ES-I3 (cell line): ENCODE results near the gene ANKRD6.

Experiments
- H3K36me3 ChIP-seq: 2 replicates; pipeline ENCODE4 v1.6.1; 2013; ENCODE audit warnings: mild to moderate bottlenecking, low read length, control low read depth, moderate library complexity; ENCODE audit not compliant: insufficient read depth
- H3K4me1 ChIP-seq: 2 replicates; pipeline ENCODE4 v1.6.1; 2013; ENCODE audit warnings: mild to moderate bottlenecking, control low read depth, low read length; ENCODE audit not compliant: insufficient read depth
- H3K9ac ChIP-seq: 2 replicates; pipeline ENCODE4 v1.6.1; 2013; ENCODE audit warnings: low read depth, mild to moderate bottlenecking, low read length, moderate library complexity
- H3K9me3 ChIP-seq: 2 replicates; pipeline ENCODE4 v1.6.1; 2013; ENCODE audit warnings: mild to moderate bottlenecking, low read length, moderate library complexity; ENCODE audit not compliant: control insufficient read depth, insufficient read depth

Gene ANKRD6

DNA sequence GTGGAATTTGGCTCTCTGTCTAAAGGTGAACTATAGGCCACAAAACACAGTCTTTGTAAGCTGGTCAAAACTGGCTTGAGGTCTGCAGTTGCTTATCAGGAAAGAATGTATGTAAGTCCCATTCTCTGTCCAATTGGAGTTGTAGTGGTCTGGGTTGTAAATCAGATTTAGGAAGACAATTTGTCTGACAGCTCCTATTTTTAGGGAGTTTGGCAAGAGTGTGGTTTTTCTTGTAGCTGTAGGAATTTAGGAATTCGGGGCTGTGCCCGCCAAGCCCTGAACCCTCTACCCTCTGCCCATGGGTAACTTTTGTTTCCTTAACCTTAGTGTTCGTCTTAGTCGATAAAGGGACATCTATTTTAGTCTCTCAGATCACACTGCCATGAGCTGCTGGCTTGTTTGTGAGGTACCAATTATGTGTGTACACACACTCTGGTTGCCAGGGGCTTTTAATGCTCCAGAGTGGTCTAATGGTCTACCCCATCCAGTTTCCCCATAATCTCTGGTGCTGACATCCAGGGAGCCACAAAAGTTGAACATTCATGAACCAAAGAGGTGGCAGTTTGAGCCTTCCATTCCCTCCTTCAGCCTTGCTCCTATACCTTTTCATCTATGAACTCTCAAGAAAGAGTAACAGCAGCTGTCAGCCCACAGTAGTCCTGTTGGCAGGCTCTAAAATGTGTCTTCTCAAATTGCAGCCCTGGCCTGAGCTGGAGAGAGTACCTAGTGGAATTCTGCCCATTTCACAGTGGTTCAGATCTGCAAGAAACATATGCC is 93.0 kb downstream of the ANKRD6 start:
- Histone ChIP-seq H3K4me1 (no peaks in the 10 kb centered on the region), H3K9me3 (no peaks in the 10 kb centered on the region), H3K9ac (no peak overlapping the region), H3K36me3 (no peaks in the 10 kb centered on the region)

DNA sequence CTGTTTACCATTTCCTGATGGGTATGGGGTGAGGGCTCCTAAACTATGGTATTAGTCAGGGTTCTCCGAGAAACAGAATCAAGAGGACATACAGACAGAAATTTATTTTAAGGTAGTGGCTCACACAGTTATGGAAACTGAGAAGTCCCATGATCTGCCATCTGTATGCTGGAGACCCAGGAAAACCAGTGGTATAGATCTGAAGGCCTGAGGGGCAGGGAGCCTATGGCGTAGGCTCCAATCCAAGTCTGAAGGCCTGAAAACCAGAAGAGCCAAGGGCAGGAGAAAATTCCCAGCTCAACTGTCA is 93.6 kb downstream of the ANKRD6 start:
- Histone ChIP-seq H3K36me3 (no peaks in the 10 kb centered on the region), H3K9ac (no peak overlapping the region), H3K4me1 (no peaks in the 10 kb centered on the region), H3K9me3 (no peaks in the 10 kb centered on the region)

DNA sequence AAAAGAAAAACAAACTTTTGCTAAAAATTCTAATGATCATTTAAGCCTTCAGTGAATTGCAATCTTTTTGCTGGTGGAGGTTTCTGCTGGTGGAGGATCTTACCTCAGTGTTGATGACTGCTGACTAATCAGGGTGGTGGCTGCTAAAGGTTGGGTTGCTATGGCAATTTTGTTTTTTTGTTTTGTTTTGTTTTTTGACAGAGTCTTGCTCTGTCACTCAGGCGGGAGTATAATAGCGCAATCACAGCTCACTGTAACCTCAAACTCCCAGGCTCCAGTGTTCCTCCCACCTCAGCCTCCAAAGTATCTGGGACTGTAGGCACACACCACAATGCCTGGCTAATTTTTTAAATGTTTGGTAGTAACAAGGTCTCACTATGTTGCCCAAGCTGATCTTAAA is 94.7 kb downstream of the ANKRD6 start:
- Histone ChIP-seq H3K9me3 (no peaks in the 10 kb centered on the region), H3K36me3 (no peaks in the 10 kb centered on the region), H3K9ac (no peak overlapping the region), H3K4me1 (no peaks in the 10 kb centered on the region)

DNA sequence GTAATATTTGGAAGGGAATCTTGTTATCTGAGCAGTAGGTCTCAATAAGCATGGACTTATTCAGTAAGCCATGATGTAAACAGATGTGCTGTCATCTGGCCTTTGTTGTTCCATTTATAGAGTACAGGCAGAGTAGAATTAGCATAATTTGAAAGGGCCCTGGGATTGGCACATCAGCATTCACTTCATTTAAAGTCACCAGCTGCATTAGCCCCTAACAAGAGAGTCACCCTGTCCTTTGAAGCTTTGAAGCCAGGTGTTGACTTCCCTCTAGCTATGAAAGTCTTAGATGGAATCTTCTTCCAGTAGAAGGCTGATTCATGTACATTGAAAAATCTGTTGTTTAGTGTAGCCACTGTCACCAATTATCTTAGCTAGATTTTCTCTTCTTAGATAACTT is 95.9 kb downstream of the ANKRD6 start:
- Histone ChIP-seq H3K4me1 (no peaks in the 10 kb centered on the region), H3K9ac (no peak overlapping the region), H3K9me3 (no peaks in the 10 kb centered on the region), H3K36me3 (no peaks in the 10 kb centered on the region)

DNA sequence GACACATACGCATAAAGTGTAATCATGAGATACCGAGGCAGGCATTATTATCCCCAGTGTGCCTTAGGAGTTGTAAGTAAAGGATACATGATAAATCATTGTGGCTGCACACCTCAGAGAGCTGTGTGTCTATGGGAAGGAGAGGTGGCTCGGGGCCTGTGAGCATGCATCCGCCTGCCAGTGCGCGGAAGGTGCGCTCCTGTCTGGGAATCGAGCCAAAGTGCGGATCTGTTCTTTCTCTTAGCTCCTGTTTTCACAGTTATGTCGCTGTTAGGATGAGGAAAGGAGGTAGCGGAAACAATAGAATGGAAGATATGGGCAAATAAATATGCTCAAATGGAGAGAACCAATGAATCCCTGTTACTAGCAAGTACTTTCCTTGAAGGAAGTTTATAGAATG is 98.0 kb downstream of the ANKRD6 start:
- H3K4me1 ChIP-seq: no peaks in the 10 kb centered on the region
- no peaks in the 10 kb centered on the region for H3K9me3 ChIP-seq
- H3K36me3 ChIP-seq: no peaks in the 10 kb centered on the region
- H3K9ac ChIP-seq: no peak overlapping the region

DNA sequence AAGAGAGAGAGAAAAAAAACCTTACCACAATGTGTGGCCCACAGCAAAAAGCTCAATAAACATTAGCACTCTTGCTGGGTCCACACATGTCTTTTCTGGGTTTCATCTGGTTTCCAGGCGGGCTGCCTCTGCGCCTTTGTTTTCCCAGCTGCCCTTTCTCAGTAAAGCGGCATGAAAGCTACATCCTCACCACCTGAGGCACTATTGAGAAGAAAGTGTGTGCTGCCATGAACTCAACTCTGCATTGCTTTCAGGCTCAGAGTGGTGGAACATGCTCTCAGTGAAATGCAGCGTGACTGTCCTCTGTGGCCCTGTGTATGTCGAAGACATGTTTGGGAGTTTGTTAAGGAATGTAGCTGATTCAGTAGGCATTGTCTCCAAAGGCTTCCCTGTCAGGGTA is 103.3 kb downstream of the ANKRD6 start:
- Histone ChIP-seq H3K9ac (no peak overlapping the region), H3K36me3 (no peaks in the 10 kb centered on the region), H3K9me3 (no peaks in the 10 kb centered on the region), H3K4me1 (no peaks in the 10 kb centered on the region)

DNA sequence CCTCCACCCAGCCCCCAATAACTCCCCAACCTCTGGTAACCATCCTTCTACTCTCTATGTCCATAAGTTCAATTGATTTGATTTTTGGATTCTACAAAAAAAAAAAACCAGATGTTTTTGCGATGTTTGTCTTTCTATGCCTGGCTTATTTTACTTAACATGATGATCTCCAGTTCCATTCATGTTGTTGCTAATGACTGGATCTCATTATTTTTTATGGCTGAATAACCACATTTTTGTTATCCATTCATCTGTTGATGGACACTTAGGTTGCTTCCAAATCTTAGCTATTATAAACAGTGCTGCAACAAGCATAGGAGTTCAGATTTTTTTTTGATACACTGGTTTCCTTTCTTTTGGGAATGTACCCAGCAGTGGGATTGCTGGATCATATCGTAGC is 106.8 kb downstream of the ANKRD6 start:
- no peaks in the 10 kb centered on the region for H3K4me1 ChIP-seq
- no peaks in the 10 kb centered on the region for H3K36me3 ChIP-seq
- H3K9me3 ChIP-seq: no peaks in the 10 kb centered on the region
- H3K9ac ChIP-seq: no peak overlapping the region

DNA sequence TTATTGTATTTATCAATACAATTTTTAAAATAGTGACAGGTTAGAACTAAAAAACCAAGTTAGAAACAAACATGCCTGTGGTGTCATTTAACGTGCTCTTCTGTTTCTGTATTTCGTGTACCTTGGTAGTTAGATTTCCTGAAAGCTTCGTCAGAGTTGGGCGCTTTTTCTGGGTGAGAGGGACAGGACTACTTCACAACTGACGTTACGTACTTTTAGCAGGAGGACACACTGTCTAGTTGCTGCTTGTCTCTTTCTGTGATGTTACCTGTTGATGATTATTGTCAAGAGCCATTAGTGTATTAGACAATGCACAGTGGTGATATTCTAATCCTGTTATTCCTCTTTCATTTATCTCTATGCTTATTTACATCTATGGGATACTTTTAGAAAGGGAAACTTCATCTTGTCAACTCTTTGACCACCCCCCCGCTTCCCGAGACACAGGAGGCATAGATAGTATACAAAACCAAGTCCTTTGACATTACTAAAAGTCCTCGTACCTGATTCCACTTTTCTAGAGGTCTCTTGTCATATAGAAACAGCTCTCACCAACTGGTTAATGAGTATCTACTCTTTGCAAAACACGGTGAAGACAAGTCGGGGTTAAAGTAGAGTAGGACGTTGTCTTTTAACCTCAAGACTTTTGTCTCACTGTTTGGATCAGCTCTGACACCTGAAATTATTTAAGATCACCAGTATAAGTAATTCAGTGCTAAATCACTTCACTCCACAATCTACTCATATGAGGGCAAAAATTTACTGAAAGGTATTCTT is 109.3 kb downstream of the ANKRD6 start:
- no peaks in the 10 kb centered on the region for H3K9me3 ChIP-seq

DNA sequence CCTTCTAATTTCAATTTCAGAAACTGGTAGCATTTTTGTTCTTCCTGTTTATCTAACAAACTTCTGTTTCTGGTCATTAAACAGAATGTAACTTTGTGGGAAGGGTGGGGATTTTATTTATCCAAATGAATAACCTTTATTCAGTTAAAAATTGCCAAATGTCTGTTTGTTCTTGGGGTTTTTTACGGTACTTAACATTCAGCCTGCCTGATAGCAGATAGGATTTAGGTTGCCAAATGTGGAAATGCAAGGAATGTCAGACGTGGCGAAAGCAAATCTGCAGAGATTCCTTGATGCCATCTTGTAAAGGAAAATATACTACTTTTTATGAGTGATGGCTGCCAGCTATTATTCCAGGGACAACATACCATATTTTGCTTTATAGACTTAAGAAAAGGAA is 109.9 kb downstream of the ANKRD6 start:
- H3K4me1 ChIP-seq: no peaks in the 10 kb centered on the region
- no peaks in the 10 kb centered on the region for H3K36me3 ChIP-seq
- no peaks in the 10 kb centered on the region for H3K9me3 ChIP-seq
- no peak overlapping the region for H3K9ac ChIP-seq

More for the DNA sequence above, 109.3 kb downstream of the ANKRD6 start:
- H3K4me1 ChIP-seq: no peaks in the 10 kb centered on the region
- no peaks in the 10 kb centered on the region for H3K36me3 ChIP-seq
- no peak overlapping the region for H3K9ac ChIP-seq

DNA sequence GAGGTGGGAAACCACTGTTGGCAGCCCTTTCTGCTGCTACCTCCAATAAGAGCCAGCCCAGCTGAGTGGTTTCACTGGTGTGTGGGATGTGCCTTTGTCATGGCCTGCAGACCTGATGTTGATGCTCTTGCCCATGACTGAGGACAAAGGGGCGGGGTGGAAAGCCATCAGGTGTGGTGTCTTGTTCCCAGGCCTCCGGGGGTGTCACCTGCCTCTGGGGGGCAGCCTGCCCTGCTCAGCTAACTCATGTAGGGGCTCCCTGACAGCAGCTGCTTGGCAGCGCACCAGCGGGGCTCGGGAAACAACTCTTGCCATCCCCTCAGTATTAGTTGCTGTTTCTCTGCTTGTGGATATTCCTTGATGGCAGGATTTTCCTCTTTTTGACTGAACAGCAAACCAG is 114.3 kb downstream of the ANKRD6 start:
- Histone ChIP-seq H3K9ac (no peak overlapping the region), H3K36me3 (no peaks in the 10 kb centered on the region)

DNA sequence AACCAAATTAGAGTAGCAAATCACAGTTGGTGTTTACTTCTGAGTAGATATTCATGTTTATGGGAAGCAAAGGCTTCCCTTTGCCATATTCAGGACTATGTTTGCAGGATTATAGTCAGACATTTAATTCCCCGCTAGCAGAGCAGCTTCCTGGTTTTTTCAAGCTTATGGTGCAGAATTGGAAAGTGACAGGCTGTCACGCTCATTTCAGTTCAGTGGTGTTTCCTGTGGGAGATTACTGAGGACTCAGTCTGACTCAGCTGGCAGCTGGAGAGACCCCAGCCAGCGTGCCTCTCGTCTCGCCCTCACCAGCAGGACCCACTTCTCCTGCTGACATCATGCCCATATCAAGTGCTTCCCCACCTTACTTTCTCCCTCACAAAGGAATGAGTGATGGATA is 120.5 kb downstream of the ANKRD6 start:
- no peak overlapping the region for H3K9ac ChIP-seq
- H3K4me1 ChIP-seq: peaks cover 15% of the 10 kb centered on the region
- H3K36me3 ChIP-seq: no peaks in the 10 kb centered on the region
- H3K9me3 ChIP-seq: peaks cover 5% of the 10 kb centered on the region; the same call in 1 of the 2 replicates

More for the DNA sequence above, 114.3 kb downstream of the ANKRD6 start:
- H3K4me1 ChIP-seq: peaks cover 2% of the 10 kb centered on the region; the same call in 1 of the 2 replicates
- H3K9me3 ChIP-seq: no peaks in the 10 kb centered on the region

DNA sequence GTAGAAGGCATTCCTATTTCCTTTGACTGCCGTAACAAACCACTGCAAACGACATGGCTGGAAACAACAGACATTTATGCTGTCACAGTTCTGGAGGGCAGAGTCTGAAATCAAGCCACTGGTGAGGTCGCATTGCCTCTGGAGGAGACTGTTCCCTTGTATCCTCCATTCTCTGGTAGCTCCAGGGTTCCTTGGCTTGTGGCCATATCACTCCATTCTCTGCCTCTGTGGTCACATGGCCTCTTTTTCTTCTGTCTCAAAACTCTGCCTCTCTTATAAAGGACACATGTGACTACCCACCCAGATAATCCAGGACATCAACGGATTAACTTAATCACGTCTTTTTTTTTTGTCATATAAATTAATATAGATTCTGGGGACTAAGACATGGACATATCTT is 121.2 kb downstream of the ANKRD6 start:
- Histone ChIP-seq H3K9me3 (peaks cover 6% of the 10 kb centered on the region; the same call in 1 of the 2 replicates), H3K36me3 (no peaks in the 10 kb centered on the region), H3K9ac (no peak overlapping the region)

DNA sequence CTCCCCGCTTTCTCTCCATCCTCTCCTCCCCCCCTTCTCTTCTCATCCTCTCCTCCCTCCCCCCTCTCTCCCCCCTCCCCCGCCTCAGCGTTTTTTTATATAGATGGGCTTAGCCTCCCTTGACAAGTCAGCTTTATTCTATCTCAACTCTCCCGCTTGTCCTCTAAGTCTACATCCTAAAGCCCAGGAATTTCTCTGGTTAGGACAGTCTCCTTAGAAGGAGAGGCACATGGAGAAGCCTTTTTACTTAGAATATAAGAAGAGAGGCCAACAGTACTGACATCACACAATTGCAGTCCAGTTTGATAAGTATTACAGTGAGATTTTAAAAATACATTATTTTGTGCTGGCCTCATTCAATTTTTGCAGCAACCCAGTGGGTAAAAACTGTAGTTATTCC is 122.1 kb downstream of the ANKRD6 start:
- Histone ChIP-seq H3K9ac (no peak overlapping the region), H3K4me1 (peaks cover 15% of the 10 kb centered on the region), H3K9me3 (peaks cover 6% of the 10 kb centered on the region; the same call in 1 of the 2 replicates), H3K36me3 (no peaks in the 10 kb centered on the region)

More for the DNA sequence above, 121.2 kb downstream of the ANKRD6 start:
- peaks cover 15% of the 10 kb centered on the region for H3K4me1 ChIP-seq

DNA sequence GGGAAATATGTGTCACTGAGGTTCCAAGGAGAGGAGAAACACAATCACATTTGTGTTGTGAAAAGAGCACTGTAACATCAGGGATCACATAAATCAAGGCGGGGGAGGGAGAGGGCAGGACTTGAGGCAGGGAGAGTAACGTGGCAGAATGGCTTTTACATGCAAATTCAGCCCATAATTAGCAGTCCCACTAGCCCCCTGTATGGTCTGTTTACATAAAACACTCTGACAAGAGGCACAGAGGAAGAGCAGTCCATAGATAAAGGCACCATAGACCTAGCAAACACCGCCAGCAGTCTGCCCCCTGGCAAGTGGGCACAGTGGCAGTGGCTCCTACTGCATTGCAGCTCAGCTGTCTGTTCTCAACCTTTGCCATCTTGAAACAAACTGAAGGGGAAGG is 122.9 kb downstream of the ANKRD6 start:
- Histone ChIP-seq H3K36me3 (no peaks in the 10 kb centered on the region), H3K9me3 (peaks cover 6% of the 10 kb centered on the region; the same call in 1 of the 2 replicates), H3K4me1 (peaks cover 15% of the 10 kb centered on the region), H3K9ac (no peak overlapping the region)

DNA sequence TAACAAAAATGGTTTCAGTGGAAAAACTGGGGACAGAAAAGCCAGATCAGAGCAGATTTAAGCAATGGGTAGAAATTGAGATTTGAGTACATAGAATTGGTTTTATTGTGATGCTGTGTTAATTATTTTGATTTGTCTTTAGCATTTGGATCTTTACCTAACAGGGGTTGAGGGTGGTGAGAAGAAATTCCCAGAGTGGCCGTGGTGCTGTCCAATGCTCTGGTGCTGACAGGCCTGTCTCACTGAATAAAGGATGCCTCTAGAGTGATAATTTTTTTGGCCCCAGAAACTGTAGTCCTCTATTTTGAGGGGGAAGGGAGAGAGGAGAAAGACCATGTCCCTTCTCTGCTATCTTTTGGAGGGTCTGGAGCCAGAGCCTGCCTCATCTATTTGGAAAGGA is 126.5 kb downstream of the ANKRD6 start:
- Histone ChIP-seq H3K4me1 (peaks cover 27% of the 10 kb centered on the region), H3K9ac (no peak overlapping the region), H3K9me3 (peaks cover 6% of the 10 kb centered on the region; the same call in 1 of the 2 replicates), H3K36me3 (no peaks in the 10 kb centered on the region)
